ENCODE results near the gene ENO3.

The ENO3 gene

DNA sequence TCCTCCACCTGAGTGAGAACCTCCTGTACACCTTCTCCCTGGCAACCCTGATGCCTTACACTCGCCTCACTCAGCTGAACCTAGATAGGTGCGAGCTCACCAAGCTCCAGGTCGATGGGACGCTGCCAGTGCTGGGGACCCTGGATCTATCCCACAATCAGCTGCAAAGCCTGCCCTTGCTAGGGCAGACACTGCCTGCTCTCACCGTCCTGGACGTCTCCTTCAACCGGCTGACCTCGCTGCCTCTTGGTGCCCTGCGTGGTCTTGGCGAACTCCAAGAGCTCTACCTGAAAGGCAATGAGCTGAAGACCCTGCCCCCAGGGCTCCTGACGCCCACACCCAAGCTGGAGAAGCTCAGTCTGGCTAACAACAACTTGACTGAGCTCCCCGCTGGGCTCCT lies 18.2 kb upstream of the ENO3 start:
- TF ChIP-seq, protein P1, sequence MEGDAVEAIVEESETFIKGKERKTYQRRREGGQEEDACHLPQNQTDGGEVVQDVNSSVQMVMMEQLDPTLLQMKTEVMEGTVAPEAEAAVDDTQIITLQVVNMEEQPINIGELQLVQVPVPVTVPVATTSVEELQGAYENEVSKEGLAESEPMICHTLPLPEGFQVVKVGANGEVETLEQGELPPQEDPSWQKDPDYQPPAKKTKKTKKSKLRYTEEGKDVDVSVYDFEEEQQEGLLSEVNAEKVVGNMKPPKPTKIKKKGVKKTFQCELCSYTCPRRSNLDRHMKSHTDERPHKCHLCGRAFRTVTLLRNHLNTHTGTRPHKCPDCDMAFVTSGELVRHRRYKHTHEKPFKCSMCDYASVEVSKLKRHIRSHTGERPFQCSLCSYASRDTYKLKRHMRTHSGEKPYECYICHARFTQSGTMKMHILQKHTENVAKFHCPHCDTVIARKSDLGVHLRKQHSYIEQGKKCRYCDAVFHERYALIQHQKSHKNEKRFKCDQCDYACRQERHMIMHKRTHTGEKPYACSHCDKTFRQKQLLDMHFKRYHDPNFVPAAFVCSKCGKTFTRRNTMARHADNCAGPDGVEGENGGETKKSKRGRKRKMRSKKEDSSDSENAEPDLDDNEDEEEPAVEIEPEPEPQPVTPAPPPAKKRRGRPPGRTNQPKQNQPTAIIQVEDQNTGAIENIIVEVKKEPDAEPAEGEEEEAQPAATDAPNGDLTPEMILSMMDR (IDR thresholded peaks at IDR 0.05; ENCODE audit: extremely low read depth, missing control alignments): no peak
- no peak for DNase-seq (ENCODE audit: low spot score)

DNA sequence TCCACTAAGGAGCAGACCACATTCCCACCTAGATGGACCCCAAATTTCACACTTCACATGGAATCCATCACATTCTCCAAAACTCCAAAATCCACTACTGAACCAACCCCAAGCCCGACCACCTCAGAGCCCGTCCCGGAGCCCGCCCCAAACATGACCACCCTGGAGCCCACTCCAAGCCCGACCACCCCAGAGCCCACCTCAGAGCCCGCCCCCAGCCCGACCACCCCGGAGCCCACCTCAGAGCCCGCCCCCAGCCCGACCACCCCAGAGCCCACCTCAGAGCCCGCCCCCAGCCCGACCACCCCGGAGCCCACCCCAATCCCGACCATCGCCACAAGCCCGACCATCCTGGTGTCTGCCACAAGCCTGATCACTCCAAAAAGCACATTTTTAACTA lies 17.3 kb upstream of the ENO3 start:
- no peak for DNase-seq (ENCODE audit: low spot score)
- TF ChIP-seq, protein P1 (IDR thresholded peaks at IDR 0.05; ENCODE audit: extremely low read depth, missing control alignments): no peak

DNA sequence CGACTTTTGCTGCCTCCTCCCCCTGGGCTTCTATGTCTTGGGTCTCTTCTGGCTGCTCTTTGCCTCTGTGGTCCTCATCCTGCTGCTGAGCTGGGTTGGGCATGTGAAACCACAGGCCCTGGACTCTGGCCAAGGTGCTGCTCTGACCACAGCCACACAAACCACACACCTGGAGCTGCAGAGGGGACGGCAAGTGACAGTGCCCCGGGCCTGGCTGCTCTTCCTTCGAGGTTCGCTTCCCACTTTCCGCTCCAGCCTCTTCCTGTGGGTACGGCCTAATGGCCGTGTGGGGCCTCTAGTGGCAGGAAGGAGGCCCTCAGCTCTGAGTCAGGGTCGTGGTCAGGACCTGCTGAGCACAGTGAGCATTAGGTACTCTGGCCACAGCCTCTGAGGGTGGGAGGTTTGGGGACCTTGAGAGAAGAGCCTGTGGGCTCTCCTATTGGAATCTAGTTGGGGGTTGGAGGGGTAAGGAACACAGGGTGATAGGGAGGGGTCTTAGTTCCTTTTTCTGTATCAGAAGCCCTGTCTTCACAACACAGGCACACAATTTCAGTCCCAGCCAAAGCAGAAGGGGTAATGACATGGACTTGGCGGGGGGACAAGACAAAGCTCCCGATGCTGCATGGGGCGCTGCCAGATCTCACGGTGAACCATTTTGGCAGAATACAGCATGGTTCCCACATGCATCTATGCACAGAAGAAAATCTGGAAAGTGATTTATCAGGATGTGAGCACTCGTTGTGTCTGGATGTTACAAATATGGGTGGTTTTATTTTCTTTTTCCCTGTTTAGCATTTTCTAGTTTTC lies 16.5 kb upstream of the ENO3 start:
- DNase-seq (ENCODE audit: low spot score): peak; percentile 67
- TF ChIP-seq, protein P1 (IDR thresholded peaks at IDR 0.05; ENCODE audit: extremely low read depth, missing control alignments): peak; percentile 11

DNA sequence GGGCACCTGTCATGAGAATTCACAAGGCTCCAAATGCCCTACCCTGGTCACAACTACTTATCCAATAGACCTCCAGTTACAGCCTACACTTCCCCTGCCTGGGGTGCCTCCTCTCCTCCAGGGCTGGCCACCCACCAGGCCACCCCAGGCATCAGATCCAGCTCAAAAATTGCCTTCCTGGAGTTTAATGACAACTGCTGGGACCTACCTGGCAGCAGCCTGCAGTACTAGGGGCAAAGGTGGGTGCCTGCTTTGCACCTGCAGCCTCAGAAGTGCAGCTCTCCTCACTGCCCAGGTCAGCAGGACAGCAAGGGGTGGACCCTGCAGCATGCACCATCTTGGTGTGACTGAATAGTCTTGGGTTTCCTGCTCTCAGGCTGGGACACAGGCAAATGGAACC lies 15.3 kb upstream of the ENO3 start:
- DNase-seq (ENCODE audit: low spot score): no peak
- TF ChIP-seq, protein P1 (IDR thresholded peaks at IDR 0.05; ENCODE audit: extremely low read depth, missing control alignments): no peak

DNA sequence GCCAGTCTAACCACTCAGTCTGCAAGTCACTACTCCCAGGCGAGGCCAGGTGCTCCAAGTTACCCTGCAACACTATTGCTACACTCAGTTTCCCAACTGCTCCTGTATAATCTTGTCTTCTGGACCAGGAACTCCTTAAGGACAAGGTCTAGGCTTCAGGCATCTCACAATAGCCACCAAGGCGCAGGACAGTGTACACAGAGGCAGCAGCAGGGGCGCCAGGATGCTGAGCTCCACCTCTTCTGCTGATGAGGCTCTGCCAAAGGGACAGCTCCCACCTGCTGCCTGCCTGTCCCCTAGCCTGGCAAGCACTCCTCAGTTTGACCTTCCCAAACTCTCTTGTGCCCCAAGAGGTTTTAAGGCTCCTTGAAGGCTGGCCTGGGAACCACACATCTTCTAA lies 14.5 kb upstream of the ENO3 start:
- TF ChIP-seq, protein P1 (IDR thresholded peaks at IDR 0.05; ENCODE audit: extremely low read depth, missing control alignments): no peak
- no peak for DNase-seq (ENCODE audit: low spot score)

DNA sequence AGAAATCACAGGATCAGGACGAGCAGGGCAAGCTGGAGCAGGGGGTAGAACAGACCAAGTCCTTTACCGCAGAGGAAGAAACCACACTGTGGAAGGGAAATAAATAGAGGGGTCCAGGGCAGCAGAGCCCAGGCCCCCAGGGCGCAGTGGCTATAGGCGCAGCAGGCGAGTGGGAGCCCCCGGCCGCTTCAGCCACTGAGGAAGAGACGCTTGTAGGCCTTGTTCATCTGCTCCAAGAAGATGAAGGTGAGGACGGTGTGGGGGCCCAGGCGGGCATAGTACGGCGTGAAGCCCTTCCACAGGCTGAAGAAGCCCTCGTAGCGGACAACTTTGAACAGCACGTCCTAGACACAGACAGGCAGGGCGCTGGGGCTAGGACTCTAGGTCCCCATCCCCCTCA lies 13.4 kb upstream of the ENO3 start:
- TF ChIP-seq, protein P1 (IDR thresholded peaks at IDR 0.05; ENCODE audit: extremely low read depth, missing control alignments): no peak
- DNase-seq (ENCODE audit: low spot score): no peak

DNA sequence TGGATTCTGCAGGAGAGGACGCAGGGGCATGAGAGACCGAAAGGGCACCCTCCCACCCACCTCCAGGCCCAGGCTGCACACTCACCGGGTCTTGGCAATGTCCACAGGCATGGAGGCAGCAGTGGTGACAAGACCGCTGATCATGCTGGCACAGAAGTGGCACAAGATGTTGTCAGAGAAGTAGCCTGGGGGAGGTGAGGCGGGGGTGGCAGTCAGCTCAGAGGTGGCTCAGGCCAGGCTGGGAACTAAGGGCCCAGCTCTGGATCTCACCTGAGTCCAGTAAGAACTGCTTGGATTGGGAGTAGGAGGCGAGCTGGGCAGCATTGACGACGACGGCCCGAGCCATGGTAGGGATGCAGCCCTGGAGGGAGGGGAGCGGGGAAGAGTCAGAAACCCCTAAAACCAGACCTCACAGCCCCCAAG lies 12.8 kb upstream of the ENO3 start:
- no peak for DNase-seq (ENCODE audit: low spot score)
- TF ChIP-seq, protein P1 (IDR thresholded peaks at IDR 0.05; ENCODE audit: extremely low read depth, missing control alignments): no peak

All from GM20000 (cell line).